GM21786 (cell line): ENCODE data around the gene LYPD8.

ENCODE experiments used
- ATAC-seq: cut with Tn5 transposase; IDR thresholded peaks from one replicate; pipeline ENCODE4 v1.9.1; 2021; ENCODE audit not compliant: unreplicated experiment

The LYPD8 gene

GRCh38 chr1:248758352-248758751 lies 2.8 kb upstream of the LYPD8 start:
- no peak for ATAC-seq

- ATAC-seq: no peak
Observed at GRCh38 chr1:248757784-248758195, 2.2 kb upstream of the LYPD8 start.

GRCh38 chr1:248756636-248757035 lies 1.1 kb upstream of the LYPD8 start:
- ATAC-seq: no peak

GRCh38 chr1:248756151-248756550 lies 592 bp upstream of the LYPD8 start:
- no peak for ATAC-seq

- no peak for ATAC-seq
Observed at GRCh38 chr1:248753708-248754280, 1.8 kb downstream of the LYPD8 start.

- no peak for ATAC-seq
Observed at GRCh38 chr1:248753029-248753594, 2.4 kb downstream of the LYPD8 start.

- ATAC-seq: no peak
Observed at GRCh38 chr1:248752161-248753028, 3.2 kb downstream of the LYPD8 start.

GRCh38 chr1:248751635-248752034 lies 3.9 kb downstream of the LYPD8 start:
- no peak for ATAC-seq

- ATAC-seq: no peak
Observed at GRCh38 chr1:248751142-248751541, 4.4 kb downstream of the LYPD8 start.

GRCh38 chr1:248750496-248750895 lies 5.1 kb downstream of the LYPD8 start:
- no peak for ATAC-seq

GRCh38 chr1:248748211-248748610 lies 7.3 kb downstream of the LYPD8 start:
- no peak for ATAC-seq

- ATAC-seq: no peak
Observed at GRCh38 chr1:248740876-248741275, 14.7 kb downstream of the LYPD8 start.

GRCh38 chr1:248739572-248740205 lies 15.9 kb downstream of the LYPD8 start:
- ATAC-seq: no peak

- ATAC-seq: no peak
Observed at GRCh38 chr1:248737457-248737856, 18.1 kb downstream of the LYPD8 start.

- no peak for ATAC-seq
Observed at GRCh38 chr1:248736977-248737376, 18.6 kb downstream of the LYPD8 start.

GRCh38 chr1:248733566-248733965 lies 22.0 kb downstream of the LYPD8 start:
- no peak for ATAC-seq

GRCh38 chr1:248730507-248731335 lies 24.8 kb downstream of the LYPD8 start:
- no peak for ATAC-seq

GRCh38 chr1:248714248-248714647 lies 41.3 kb downstream of the LYPD8 start:
- ATAC-seq: no peak

GRCh38 chr1:248710305-248710900 lies 45.2 kb downstream of the LYPD8 start:
- no peak for ATAC-seq

GRCh38 chr1:248704606-248705005 lies 51.0 kb downstream of the LYPD8 start:
- ATAC-seq: no peak
